ENCODE data around the gene GDF7.

GDF7 gene

GRCh38 chr2:20666304-20667150 lies at the start of gene GDF7:
Gene GDF7, plus strand, starts transcription at chr2:20667144. Its CDS starts 96 bp downstream, at chr2:20667240.
- DNase-seq, result peak; percentile 26

- DNase-seq, result peak; percentile 99
Observed at GRCh38 chr2:20617892-20618467, 49.0 kb upstream of the GDF7 start.

- no peak for DNase-seq
Observed at GRCh38 chr2:20618468-20618885, 48.5 kb upstream of the GDF7 start.

GRCh38 chr2:20618886-20619521 lies 47.9 kb upstream of the GDF7 start:
- no peak for DNase-seq

GRCh38 chr2:20619624-20620024 lies 47.3 kb upstream of the GDF7 start:
- DNase-seq, result peak; percentile 32

- no peak for DNase-seq
Observed at GRCh38 chr2:20620271-20620681, 46.7 kb upstream of the GDF7 start.

- no peak for DNase-seq
Observed at GRCh38 chr2:20620696-20621365, 46.1 kb upstream of the GDF7 start.

- no peak for DNase-seq
Observed at GRCh38 chr2:20621366-20622295, 45.3 kb upstream of the GDF7 start.

GRCh38 chr2:20622296-20622686 lies 44.7 kb upstream of the GDF7 start:
- DNase-seq, result no peak

GRCh38 chr2:20622731-20623130 lies 44.2 kb upstream of the GDF7 start:
- DNase-seq, result no peak

GRCh38 chr2:20623241-20623640 lies 43.7 kb upstream of the GDF7 start:
- no peak for DNase-seq

GRCh38 chr2:20623741-20624155 lies 43.2 kb upstream of the GDF7 start:
- no peak for DNase-seq

- no peak for DNase-seq
Observed at GRCh38 chr2:20624156-20624883, 42.6 kb upstream of the GDF7 start.

GRCh38 chr2:20624884-20625485 lies 42.0 kb upstream of the GDF7 start:
- DNase-seq, result no peak

- DNase-seq, result peak; percentile 31
Observed at GRCh38 chr2:20625491-20626391, 41.2 kb upstream of the GDF7 start.

- no peak for DNase-seq
Observed at GRCh38 chr2:20626392-20626697, 40.6 kb upstream of the GDF7 start.

GRCh38 chr2:20626698-20627513 lies 40.0 kb upstream of the GDF7 start:
- no peak for DNase-seq

- DNase-seq, result no peak
Observed at GRCh38 chr2:20627712-20628380, 39.1 kb upstream of the GDF7 start.

- DNase-seq, result no peak
Observed at GRCh38 chr2:20629181-20629580, 37.8 kb upstream of the GDF7 start.
